GM10266 (cell line): ENCODE results near the gene CHRNB4.

ENCODE experiments used
- DNase-seq: peaks from one replicate; pipeline ENCODE4 v3.0.0; 2012; ENCODE audit errors: extremely low spot score
- CTCF ChIP-seq: IDR thresholded peaks from 2 replicates; pipeline ENCODE4 v1.5.1; 2012; ENCODE audit warnings: mild to moderate bottlenecking, low read depth; ENCODE audit not compliant: control insufficient read depth, insufficient read depth; ENCODE audit errors: missing control alignments

CHRNB4 gene

DNA sequence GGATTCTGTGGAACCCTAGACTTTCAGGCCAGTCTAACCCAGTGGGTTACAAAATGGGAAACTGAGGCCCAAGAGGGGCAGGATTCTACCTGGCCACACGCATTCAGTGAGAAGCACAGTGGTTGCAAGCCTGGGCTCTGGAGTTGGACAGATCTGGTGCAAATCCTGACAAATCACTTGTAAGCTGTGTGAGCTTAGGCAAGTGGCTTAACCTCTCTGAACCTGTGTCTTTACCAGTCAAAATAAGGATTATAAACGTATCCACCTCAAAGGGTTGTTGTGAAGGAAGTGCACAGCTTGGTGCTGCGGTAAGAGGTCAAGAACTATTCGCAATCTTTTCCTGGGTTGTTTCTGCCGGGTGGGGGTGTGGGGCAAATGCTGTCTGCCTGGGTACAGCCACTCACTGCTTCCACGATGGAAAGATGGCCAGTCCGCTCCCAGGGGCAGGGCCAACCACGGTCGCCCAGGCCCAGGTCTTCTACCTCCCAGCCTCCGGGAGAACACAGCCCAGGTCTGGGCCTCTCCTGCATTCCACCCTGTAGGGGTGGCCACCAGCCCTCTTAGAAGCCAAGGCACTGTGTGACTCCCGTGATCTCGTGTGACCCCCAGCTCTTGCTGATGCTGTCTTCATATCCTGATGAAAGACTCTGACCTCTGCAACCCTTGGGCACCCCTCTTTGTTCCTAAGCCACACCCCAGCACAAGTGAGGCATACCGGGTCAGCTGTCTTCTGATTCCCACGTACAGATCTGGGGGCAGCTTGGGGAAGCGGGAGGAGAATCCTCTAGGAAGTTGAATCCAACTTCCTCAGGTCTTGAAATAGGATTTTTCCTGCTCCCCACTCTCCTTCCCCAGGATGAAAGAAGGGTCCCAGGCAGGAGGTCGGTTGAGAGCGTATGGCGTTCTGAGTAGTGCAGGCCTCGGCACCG is 21.7 kb downstream of the CHRNB4 start:
- TF ChIP-seq CTCF = no peak
- DNase-seq = no peak

GRCh38 chr15:78618490-78618934 is 22.5 kb downstream of the CHRNB4 start:
- peak; percentile 78 for TF ChIP-seq CTCF
- DNase-seq = peak; percentile 86

GRCh38 chr15:78618064-78618463 is 22.9 kb downstream of the CHRNB4 start:
- TF ChIP-seq CTCF = peak; percentile 5
- no peak for DNase-seq

- no peak for TF ChIP-seq CTCF
- DNase-seq = no peak
Observed at GRCh38 chr15:78617516-78617915, 23.5 kb downstream of the CHRNB4 start.

DNA sequence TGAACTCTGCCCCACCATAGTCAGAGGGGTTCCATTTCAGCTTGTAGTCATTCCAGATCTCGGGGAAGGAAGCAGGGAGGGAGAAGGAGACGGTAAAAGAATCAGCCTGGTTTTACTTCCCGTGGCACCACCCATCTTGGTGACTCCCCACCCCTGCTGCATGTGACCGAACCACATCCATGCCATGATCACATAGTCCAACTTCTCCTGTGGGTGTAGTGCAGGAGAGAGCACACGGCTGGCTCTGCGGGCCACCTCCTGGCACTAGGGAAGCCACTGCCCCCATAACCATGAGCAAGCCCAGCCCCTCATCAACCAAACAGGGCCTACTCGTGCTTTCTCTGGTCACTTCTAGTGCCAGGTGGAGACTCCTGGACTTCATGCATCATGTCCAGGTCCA is 23.9 kb downstream of the CHRNB4 start:
- no peak for DNase-seq

DNA sequence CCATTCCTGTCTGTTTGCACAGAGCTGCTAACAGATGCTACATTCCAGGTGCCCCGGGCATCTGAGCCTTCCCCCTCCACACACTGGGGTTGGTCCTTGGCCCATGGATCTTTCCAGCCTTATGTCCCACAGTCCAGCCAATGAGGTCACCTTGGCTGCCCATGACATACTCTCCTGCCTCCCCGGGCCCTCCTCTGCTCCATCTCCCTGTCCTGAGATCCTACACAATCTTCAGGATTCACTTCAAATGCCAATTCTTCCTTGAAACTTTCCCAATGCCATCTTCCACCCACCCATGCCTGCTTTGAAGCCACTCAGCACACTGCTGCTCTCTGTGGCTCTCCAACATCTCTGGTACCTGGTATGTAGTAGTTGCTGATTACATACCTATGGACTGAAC is 24.5 kb downstream of the CHRNB4 start:
- no peak for DNase-seq
- TF ChIP-seq CTCF = no peak

More for the DNA sequence above, 23.9 kb downstream of the CHRNB4 start:
- no peak for TF ChIP-seq CTCF

- peak; percentile 12 for DNase-seq
- no peak for TF ChIP-seq CTCF
Observed at GRCh38 chr15:78615151-78615589, 25.8 kb downstream of the CHRNB4 start.
